K562 (cell line): ENCODE measurements around the gene THYN1. TPM values are rescaled to one million over a fixed set of nuclear protein-coding genes. Genes with fewer than 3 reads are reported as not detected.

ENCODE experiments used
- GATA2 ChIP-seq: sonication (generic); formaldehyde crosslinking; IDR thresholded peaks from 2 replicates; pipeline ENCODE4 v1.4.0; 2020; ENCODE audit warnings: mild to moderate bottlenecking, missing genetic modification reagents
- KDM4B ChIP-seq, 2 experiments: fragments of 450-650 bp in 1 of 2; sonication (generic) in 1 of 2; IDR thresholded peaks; 2 replicates each; pipeline ENCODE4 v1.6.1; 2016 to 2017; ENCODE audit warnings: borderline replicate concordance in 2 of 2, antibody characterized with exemption in 1 of 2, low read depth in 1 of 2, mild to moderate bottlenecking in 1 of 2
- NCOA2 ChIP-seq, 2 experiments: fragments of 450-650 bp; IDR thresholded peaks; 2 replicates each; pipeline ENCODE4 v1.6.1; 2018; ENCODE audit warnings: mild to moderate bottlenecking in 2 of 2, moderate library complexity in 1 of 2; ENCODE audit not compliant: partially characterized antibody in 2 of 2
- NFE2L1 ChIP-seq: fragments of 450-650 bp; IDR thresholded peaks from 2 replicates; pipeline ENCODE4 v1.6.1; 2016; ENCODE audit warnings: missing genetic modification characterization, low read depth, mild to moderate bottlenecking, missing compliant biosample characterization, moderate library complexity, borderline replicate concordance
- NFXL1 ChIP-seq: fragments of 450-650 bp; formaldehyde crosslinking; IDR thresholded peaks from 2 replicates; pipeline ENCODE4 v1.4.0; 2021; ENCODE audit warnings: mild to moderate bottlenecking
- POLR3G ChIP-seq: IDR thresholded peaks from 2 replicates; pipeline ENCODE4 v1.6.1; 2011; ENCODE audit not compliant: insufficient read length, insufficient replicate concordance; ENCODE audit errors: extremely low read depth
- SAP30 ChIP-seq: fragments of 200-600 bp; sonication (generic); IDR thresholded peaks from 2 replicates; pipeline ENCODE4 v1.6.1; 2012; ENCODE audit warnings: borderline replicate concordance, low read depth, mild to moderate bottlenecking, moderate library complexity, low read length, control low read depth, inconsistent platforms; ENCODE audit not compliant: insufficient read depth, poor library complexity, severe bottlenecking
- ZNF3 ChIP-seq: fragments of 250-450 bp; sonication (Bioruptor Pico); IDR thresholded peaks from 2 replicates; pipeline ENCODE4 v1.5.0; 2021; ENCODE audit warnings: mild to moderate bottlenecking, moderate library complexity
- ZNF717 ChIP-seq: fragments of 250-450 bp; sonication (Bioruptor Pico); IDR thresholded peaks from 2 replicates; pipeline ENCODE4 v1.5.0; 2021
- ZNF764 ChIP-seq: fragments of 250-450 bp; sonication (Bioruptor Pico); IDR thresholded peaks from 2 replicates; pipeline ENCODE4 v1.4.0; 2020; ENCODE audit warnings: low read depth, mild to moderate bottlenecking, moderate library complexity
- polyA plus RNA-seq, 8 experiments: library from polyadenylated mRNA; depleted of rRNA in 4 of 8; stranded (reverse) in 5 of 8; unstranded in 3 of 8; fragments of >200 nt; fragmentation: Nextera tagmentation in 2 of 8; fragmentation: Illumina TruSeq in 1 of 8; extraction: Ambion mirVana in 2 of 8; extraction: Trizol in 1 of 8; gene quantifications; 2 replicates each; pipeline versions ENCODE4 v1.2.1 to v1.2.3, GENCODE V29; 2011 to 2014; ENCODE audit warnings: inconsistent platforms in 1 of 8, missing spikeins in 1 of 8
- total RNA-seq, 7 experiments: library from RNA; depleted of rRNA in 6 of 7; stranded (reverse); fragments of >200 nt in 6 of 7; fragmentation: Illumina TruSeq in 2 of 7; extraction: Trizol in 2 of 7; gene quantifications; 2 replicates each; pipeline versions ENCODE4 v1.2.1 to v1.2.3, GENCODE V29; 2011 to 2021; ENCODE audit warnings: low replicate concordance in 1 of 7
- TF ChIP-seq, protein P1 (sequence below): fragments of 450-650 bp; conservative IDR thresholded peaks from 2 replicates; pipeline ENCODE4 v1.6.1; 2016; ENCODE audit warnings: missing genetic modification characterization, low read depth, mild to moderate bottlenecking, control low read depth, missing compliant biosample characterization
- TF ChIP-seq, protein P2 (sequence below): sonication (generic); formaldehyde crosslinking; IDR thresholded peaks from 2 replicates; pipeline ENCODE4 v1.8.0; 2023; ENCODE audit warnings: mild to moderate bottlenecking, missing genetic modification reagents
- TF ChIP-seq, protein P3 (sequence below), 2 experiments: fragments of 450-650 bp in 1 of 2; IDR thresholded peaks; 2 replicates each; pipeline ENCODE4 v1.6.1; 2011 to 2017; ENCODE audit warnings: low read depth in 2 of 2, antibody characterized with exemption in 1 of 2, borderline replicate concordance in 1 of 2, low read length in 1 of 2, mild to moderate bottlenecking in 1 of 2, mixed read lengths in 1 of 2; ENCODE audit not compliant: control insufficient read depth in 1 of 2
- TF ChIP-seq, protein P4 (sequence below): IDR thresholded peaks from 2 replicates; pipeline ENCODE4 v1.6.1; 2014; ENCODE audit warnings: antibody characterized with exemption

The THYN1 gene
- total and polyA plus RNA-seq, 9 of the 15 experiments (the other 6 are each of a cell fraction or from before 2014, with no cell fraction given) = 54.9 to 279 (median 104) TPM

DNA sequence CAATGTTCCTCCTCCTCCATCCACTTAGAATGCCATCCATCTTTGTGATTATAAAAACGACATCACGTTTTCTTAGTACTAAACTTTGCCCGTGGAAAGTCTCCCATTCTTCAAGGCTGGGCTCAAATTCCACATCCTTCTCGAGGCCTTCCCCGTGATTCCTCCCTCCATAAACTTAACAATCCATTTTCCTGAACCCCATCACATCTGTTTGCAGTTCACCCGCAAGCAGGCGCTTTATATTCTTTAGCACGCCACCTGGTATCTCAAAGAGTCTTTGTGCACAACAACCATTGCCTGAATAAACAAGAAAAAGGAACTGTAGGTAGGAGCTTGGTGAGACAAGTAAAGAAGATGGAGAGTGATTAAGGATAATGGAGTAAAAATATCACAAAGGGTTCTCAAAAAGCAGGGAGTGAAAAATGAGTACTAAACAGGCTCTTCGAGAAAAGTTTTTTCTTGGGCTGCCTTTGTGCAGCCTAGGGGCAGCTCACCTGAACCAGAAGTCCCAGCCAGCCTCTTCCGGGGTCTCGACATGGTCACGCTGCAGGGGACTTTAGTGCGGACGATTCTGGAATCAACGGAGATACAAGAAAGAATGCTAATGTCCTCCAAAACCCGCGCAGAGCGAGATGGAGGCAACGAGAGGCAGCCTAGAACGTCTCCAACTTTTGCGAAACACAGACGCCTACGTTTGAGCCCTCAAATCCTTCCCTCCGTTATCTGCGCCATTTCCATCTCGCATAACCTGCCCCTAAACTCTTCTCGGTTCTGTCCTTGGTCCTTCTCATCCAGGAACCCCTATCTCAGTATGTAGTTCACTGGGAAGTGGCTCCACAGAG is 585 bp downstream of the THYN1 start (continued):
- TF ChIP-seq, protein P1, sequence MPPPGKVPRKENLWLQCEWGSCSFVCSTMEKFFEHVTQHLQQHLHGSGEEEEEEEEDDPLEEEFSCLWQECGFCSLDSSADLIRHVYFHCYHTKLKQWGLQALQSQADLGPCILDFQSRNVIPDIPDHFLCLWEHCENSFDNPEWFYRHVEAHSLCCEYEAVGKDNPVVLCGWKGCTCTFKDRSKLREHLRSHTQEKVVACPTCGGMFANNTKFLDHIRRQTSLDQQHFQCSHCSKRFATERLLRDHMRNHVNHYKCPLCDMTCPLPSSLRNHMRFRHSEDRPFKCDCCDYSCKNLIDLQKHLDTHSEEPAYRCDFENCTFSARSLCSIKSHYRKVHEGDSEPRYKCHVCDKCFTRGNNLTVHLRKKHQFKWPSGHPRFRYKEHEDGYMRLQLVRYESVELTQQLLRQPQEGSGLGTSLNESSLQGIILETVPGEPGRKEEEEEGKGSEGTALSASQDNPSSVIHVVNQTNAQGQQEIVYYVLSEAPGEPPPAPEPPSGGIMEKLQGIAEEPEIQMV (tag) = no peak
- TF ChIP-seq, protein P2, sequence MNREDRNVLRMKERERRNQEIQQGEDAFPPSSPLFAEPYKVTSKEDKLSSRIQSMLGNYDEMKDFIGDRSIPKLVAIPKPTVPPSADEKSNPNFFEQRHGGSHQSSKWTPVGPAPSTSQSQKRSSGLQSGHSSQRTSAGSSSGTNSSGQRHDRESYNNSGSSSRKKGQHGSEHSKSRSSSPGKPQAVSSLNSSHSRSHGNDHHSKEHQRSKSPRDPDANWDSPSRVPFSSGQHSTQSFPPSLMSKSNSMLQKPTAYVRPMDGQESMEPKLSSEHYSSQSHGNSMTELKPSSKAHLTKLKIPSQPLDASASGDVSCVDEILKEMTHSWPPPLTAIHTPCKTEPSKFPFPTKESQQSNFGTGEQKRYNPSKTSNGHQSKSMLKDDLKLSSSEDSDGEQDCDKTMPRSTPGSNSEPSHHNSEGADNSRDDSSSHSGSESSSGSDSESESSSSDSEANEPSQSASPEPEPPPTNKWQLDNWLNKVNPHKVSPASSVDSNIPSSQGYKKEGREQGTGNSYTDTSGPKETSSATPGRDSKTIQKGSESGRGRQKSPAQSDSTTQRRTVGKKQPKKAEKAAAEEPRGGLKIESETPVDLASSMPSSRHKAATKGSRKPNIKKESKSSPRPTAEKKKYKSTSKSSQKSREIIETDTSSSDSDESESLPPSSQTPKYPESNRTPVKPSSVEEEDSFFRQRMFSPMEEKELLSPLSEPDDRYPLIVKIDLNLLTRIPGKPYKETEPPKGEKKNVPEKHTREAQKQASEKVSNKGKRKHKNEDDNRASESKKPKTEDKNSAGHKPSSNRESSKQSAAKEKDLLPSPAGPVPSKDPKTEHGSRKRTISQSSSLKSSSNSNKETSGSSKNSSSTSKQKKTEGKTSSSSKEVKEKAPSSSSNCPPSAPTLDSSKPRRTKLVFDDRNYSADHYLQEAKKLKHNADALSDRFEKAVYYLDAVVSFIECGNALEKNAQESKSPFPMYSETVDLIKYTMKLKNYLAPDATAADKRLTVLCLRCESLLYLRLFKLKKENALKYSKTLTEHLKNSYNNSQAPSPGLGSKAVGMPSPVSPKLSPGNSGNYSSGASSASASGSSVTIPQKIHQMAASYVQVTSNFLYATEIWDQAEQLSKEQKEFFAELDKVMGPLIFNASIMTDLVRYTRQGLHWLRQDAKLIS (CRISPR knock-in tag) = 0 out of 2 replicates have a peak, but pooled peaks have one; percentile 15
- TF ChIP-seq, protein P3, sequence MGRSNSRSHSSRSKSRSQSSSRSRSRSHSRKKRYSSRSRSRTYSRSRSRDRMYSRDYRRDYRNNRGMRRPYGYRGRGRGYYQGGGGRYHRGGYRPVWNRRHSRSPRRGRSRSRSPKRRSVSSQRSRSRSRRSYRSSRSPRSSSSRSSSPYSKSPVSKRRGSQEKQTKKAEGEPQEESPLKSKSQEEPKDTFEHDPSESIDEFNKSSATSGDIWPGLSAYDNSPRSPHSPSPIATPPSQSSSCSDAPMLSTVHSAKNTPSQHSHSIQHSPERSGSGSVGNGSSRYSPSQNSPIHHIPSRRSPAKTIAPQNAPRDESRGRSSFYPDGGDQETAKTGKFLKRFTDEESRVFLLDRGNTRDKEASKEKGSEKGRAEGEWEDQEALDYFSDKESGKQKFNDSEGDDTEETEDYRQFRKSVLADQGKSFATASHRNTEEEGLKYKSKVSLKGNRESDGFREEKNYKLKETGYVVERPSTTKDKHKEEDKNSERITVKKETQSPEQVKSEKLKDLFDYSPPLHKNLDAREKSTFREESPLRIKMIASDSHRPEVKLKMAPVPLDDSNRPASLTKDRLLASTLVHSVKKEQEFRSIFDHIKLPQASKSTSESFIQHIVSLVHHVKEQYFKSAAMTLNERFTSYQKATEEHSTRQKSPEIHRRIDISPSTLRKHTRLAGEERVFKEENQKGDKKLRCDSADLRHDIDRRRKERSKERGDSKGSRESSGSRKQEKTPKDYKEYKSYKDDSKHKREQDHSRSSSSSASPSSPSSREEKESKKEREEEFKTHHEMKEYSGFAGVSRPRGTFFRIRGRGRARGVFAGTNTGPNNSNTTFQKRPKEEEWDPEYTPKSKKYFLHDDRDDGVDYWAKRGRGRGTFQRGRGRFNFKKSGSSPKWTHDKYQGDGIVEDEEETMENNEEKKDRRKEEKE (IDR thresholded peaks at IDR 0.05; ENCODE audit: borderline replicate concordance in 1 of 2, control insufficient read depth in 1 of 2, low read depth in 2 of 2, low read length in 1 of 2) = no peak
- no peak for TF ChIP-seq GATA2
- TF ChIP-seq NCOA2 (IDR thresholded peaks at IDR 0.05; ENCODE audit: partially characterized antibody in 2 of 2) = no peak
- TF ChIP-seq SAP30 = peak; percentile 12
- no peak for TF ChIP-seq ZNF3 (CRISPR knock-in tag)
- TF ChIP-seq KDM4B (IDR thresholded peaks at IDR 0.05; ENCODE audit: borderline replicate concordance in 2 of 2, low read depth in 1 of 2) = no peak
- TF ChIP-seq ZNF764 (CRISPR knock-in tag) = no peak
- no peak for TF ChIP-seq POLR3G
- TF ChIP-seq NFE2L1 (tag) = no peak
- no peak for TF ChIP-seq ZNF717
- TF ChIP-seq, protein P4, sequence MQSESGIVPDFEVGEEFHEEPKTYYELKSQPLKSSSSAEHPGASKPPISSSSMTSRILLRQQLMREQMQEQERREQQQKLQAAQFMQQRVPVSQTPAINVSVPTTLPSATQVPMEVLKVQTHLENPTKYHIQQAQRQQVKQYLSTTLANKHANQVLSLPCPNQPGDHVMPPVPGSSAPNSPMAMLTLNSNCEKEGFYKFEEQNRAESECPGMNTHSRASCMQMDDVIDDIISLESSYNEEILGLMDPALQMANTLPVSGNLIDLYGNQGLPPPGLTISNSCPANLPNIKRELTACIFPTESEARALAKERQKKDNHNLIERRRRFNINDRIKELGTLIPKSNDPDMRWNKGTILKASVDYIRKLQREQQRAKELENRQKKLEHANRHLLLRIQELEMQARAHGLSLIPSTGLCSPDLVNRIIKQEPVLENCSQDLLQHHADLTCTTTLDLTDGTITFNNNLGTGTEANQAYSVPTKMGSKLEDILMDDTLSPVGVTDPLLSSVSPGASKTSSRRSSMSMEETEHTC = no peak
- no peak for TF ChIP-seq NFXL1 (CRISPR knock-in tag)
